ENCODE measurements around the gene AGTPBP1.

DNA sequence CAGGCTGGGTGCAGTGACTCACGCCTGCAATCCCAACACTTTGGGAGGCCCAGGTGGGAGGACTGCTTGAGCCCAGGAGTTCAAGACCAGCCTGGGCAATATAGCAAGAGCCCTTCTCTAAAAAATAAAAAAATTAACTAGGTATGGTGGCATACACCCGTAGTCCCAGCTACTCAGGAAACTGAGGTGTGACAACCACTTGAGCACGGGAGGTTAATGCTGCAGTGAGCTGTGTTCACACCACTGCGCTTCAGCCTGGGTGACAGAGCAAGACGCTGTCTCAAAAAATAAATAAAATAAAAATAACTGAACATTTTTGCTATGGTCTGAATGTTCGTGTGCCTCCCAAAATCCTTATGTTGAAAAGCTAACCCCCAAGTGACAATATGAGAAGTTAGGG is 24.5 kb downstream of the AGTPBP1 start:
- TF ChIP-seq, protein P1, sequence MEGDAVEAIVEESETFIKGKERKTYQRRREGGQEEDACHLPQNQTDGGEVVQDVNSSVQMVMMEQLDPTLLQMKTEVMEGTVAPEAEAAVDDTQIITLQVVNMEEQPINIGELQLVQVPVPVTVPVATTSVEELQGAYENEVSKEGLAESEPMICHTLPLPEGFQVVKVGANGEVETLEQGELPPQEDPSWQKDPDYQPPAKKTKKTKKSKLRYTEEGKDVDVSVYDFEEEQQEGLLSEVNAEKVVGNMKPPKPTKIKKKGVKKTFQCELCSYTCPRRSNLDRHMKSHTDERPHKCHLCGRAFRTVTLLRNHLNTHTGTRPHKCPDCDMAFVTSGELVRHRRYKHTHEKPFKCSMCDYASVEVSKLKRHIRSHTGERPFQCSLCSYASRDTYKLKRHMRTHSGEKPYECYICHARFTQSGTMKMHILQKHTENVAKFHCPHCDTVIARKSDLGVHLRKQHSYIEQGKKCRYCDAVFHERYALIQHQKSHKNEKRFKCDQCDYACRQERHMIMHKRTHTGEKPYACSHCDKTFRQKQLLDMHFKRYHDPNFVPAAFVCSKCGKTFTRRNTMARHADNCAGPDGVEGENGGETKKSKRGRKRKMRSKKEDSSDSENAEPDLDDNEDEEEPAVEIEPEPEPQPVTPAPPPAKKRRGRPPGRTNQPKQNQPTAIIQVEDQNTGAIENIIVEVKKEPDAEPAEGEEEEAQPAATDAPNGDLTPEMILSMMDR (conservative IDR thresholded peaks at IDR 0.05; ENCODE audit: low read length): no peak
- no peak for TF ChIP-seq EZH2phosphoT487 (IDR thresholded peaks at IDR 0.05; ENCODE audit: borderline replicate concordance)

Measured in Loucy (cell line).